ENCODE results near the gene HERC3.

DNA sequence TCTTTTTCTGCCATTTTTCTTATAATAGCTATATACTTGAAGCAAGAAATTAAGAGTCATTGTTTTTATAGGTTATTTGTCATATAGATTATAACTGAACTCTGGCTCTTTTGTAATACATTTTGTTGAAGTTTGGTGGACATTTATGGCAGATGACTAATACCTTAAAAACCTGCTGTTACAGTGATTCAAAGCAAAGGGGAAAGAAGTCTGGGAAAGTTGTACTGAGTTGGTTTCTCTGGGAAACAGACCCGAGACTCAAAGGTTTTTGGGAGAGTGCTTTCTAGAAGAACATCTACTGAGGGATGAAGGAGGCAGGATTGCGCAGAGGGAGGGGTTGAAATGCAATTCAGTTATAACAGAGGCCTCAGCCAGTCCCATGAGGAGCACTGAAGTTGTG is 69.5 kb downstream of the HERC3 start:
- TF ChIP-seq POLR2A (IDR thresholded peaks at IDR 0.05) (no peak), CTCF (IDR thresholded peaks at IDR 0.05) (no peak)

All from lower leg skin (tissue), 3 donors.